Aorta (tissue), 5 donors: ENCODE data around the gene SUSD2. TPM values are rescaled to one million over a fixed set of nuclear protein-coding genes. Genes with fewer than 3 reads are reported as not detected.
"Not testable (repeated sequence)": the region's sequence is repeated elsewhere in the genome, so short reads cannot be mapped to it uniquely, and the experiment has no call there.

Source experiments
- ATAC-seq: fragments of 200-7000 bp; cut with Tn5 transposase; one replicate; pipeline ENCODE4 v1.9.1; 2022; ENCODE audit warnings: moderate library complexity; ENCODE audit not compliant: low FRiP score
- DNase-seq, 2 donors: peaks; one replicate each; pipeline ENCODE4 v3.0.0-alpha.2; 2020
- H3K27ac ChIP-seq, 2 donors: one replicate each; pipeline ENCODE4 v1.5.1; 2013; ENCODE audit warnings: low read length in 2 of 2, mild to moderate bottlenecking in 2 of 2, moderate library complexity in 2 of 2, control low read depth in 1 of 2, inconsistent platforms in 1 of 2, low read depth in 1 of 2
- H3K27me3 ChIP-seq, 2 donors: one replicate each; pipeline ENCODE4 v1.6.1; 2013; ENCODE audit warnings: control low read depth in 1 of 2, low read length in 1 of 2, mild to moderate bottlenecking in 1 of 2, moderate library complexity in 1 of 2; ENCODE audit not compliant: insufficient read depth in 2 of 2, control insufficient read depth in 1 of 2
- H3K36me3 ChIP-seq, 2 donors: one replicate each; pipeline ENCODE4 v1.6.1; 2013; ENCODE audit warnings: control low read depth in 1 of 2, low read length in 1 of 2, mild to moderate bottlenecking in 1 of 2; ENCODE audit not compliant: insufficient read depth in 2 of 2, control insufficient read depth in 1 of 2
- H3K4me1 ChIP-seq, 2 donors: one replicate each; pipeline ENCODE4 v1.6.1; 2013; ENCODE audit warnings: low read length in 2 of 2, control low read depth in 1 of 2, mild to moderate bottlenecking in 1 of 2, moderate library complexity in 1 of 2; ENCODE audit not compliant: insufficient read depth in 2 of 2, control insufficient read depth in 1 of 2
- H3K4me3 ChIP-seq, 2 donors: one replicate each; pipeline ENCODE4 v1.5.1; 2013; ENCODE audit warnings: low read length in 2 of 2, control low read depth in 1 of 2, mild to moderate bottlenecking in 1 of 2
- H3K9me3 ChIP-seq: one replicate; pipeline ENCODE4 v1.6.1; 2013; ENCODE audit warnings: mild to moderate bottlenecking, low read length; ENCODE audit not compliant: control insufficient read depth
- WGBS, 2 donors: extraction: QIAGEN DNeasy Blood & Tissue Kit; methylation state at CpG; one replicate each; pipeline ENCODE4 v1.1.7; 2013; 5-methylcytosine and 5-hydroxymethylcytosine counted together
- intact Hi-C, 2 donors: fragments of 100-400 bp; cut with DNase I; formaldehyde crosslinking; loops; one replicate each; pipeline versions ENCODE4 v1.14.2 to v1.15.0; 2022
- polyA plus RNA-seq, 2 donors: library from polyadenylated mRNA; stranded (reverse); fragments of 200-250 nt; gene quantifications; one replicate each; pipeline ENCODE4 v1.2.3, GENCODE V29; 2013
- total RNA-seq, 2 donors: library from RNA; stranded (reverse); fragmentation: NEBNext Ultra II Directional; extraction: Animal tissue kit (Norgen Biotek cat#: 25700); gene quantifications; one replicate each; pipeline ENCODE4 v1.2.1, GENCODE V29; 2021
- donor health status: healthy with polysubstance abuse.
- donor health status: Bipolar disorder and iron deficiency.
- donor health status: DM: no; HTN: no; CAD: no.
- donor health status: DM: no; HTN: no; CAD: no.
- donor health status: DM: yes; HTN: yes; CAD: no.

Gene SUSD2
- total and polyA plus RNA-seq, 4 donors, result 7.1 to 79.5 (median 13.1) TPM

- WGBS, 2 donors, result 96 to 98% methylated on average over 15 of the region's 15 CpGs
- no peaks in the 10 kb centered on the region for H3K27me3 ChIP-seq
- H3K27ac ChIP-seq, result no peak overlapping the region
- H3K36me3 ChIP-seq, result no peaks in the 10 kb centered on the region
- no peak for DNase-seq
- no peaks in the 10 kb centered on the region for H3K4me1 ChIP-seq
- intact Hi-C loops, result no loop called here
- no peak overlapping the region for H3K4me3 ChIP-seq
- H3K9me3 ChIP-seq, result no peaks in the 10 kb centered on the region
- ATAC-seq, result no peak
Measured at GRCh38 chr22:24232725-24233124, 51.4 kb downstream of the SUSD2 start.

GRCh38 chr22:24233235-24233634, 51.9 kb downstream of the SUSD2 start:
- intact Hi-C loops, result no loop called here
- H3K27me3 ChIP-seq, result no peaks in the 10 kb centered on the region
- H3K9me3 ChIP-seq, result no peaks in the 10 kb centered on the region
- DNase-seq (no peak), ATAC-seq (no peak)
- no peak overlapping the region for H3K27ac ChIP-seq
- no peaks in the 10 kb centered on the region for H3K36me3 ChIP-seq
- no peak overlapping the region for H3K4me3 ChIP-seq
- H3K4me1 ChIP-seq, result no peaks in the 10 kb centered on the region
- 98% methylated on average over 13 of the region's 13 CpGs for WGBS, 2 donors

GRCh38 chr22:24233816-24234215, 52.5 kb downstream of the SUSD2 start:
- no peaks in the 10 kb centered on the region for H3K27me3 ChIP-seq
- intact Hi-C loops, result no loop called here
- 89 to 98% methylated on average over 14 of the region's 14 CpGs for WGBS, 2 donors
- H3K27ac ChIP-seq, result no peak overlapping the region
- ATAC-seq (no peak), DNase-seq (no peak)
- H3K9me3 ChIP-seq, result no peaks in the 10 kb centered on the region
- H3K4me1 ChIP-seq, result no peaks in the 10 kb centered on the region
- no peaks in the 10 kb centered on the region for H3K36me3 ChIP-seq
- no peak overlapping the region for H3K4me3 ChIP-seq

- Histone ChIP-seq H3K27me3 (no peaks in the 10 kb centered on the region), H3K36me3 (no peaks in the 10 kb centered on the region), H3K4me1 (no peaks in the 10 kb centered on the region), H3K27ac (no peak overlapping the region), H3K9me3 (no peaks in the 10 kb centered on the region), H3K4me3 (no peak overlapping the region)
- no peak for ATAC-seq
- WGBS, 2 donors, result 92 to 93% methylated on average over 4 of the region's 4 CpGs
- intact Hi-C loops, result no loop called here
- DNase-seq, result no peak
Measured at GRCh38 chr22:24235315-24235714, 54.0 kb downstream of the SUSD2 start.

- ATAC-seq (no peak), DNase-seq (no peak)
- Histone ChIP-seq H3K36me3 (no peaks in the 10 kb centered on the region), H3K27me3 (no peaks in the 10 kb centered on the region), H3K27ac (no peak overlapping the region), H3K4me3 (no peak overlapping the region), H3K9me3 (no peaks in the 10 kb centered on the region), H3K4me1 (no peaks in the 10 kb centered on the region)
- 80 to 87% methylated on average over 4 of the region's 4 CpGs for WGBS, 2 donors
- intact Hi-C loops, result no loop called here
Measured at GRCh38 chr22:24236656-24237055, 55.4 kb downstream of the SUSD2 start.

- H3K4me1 ChIP-seq, H3K36me3 ChIP-seq, H3K27ac ChIP-seq, DNase-seq, H3K27me3 ChIP-seq, H3K9me3 ChIP-seq, H3K4me3 ChIP-seq, ATAC-seq, intact Hi-C loops: not testable (repeated sequence)
- 94 to 98% methylated on average over 13 of the region's 13 CpGs for WGBS, 2 donors
Measured at GRCh38 chr22:24238101-24238694, 56.9 kb downstream of the SUSD2 start.

Other genes with a start within 250 kb of the SUSD2 start
- gene GSTT2B, start 220.3 kb upstream of the SUSD2 start, total RNA-seq, result 10 to 100 TPM in 1 of 2 donors, 1 to 10 TPM in 1; 7.7 to 23.9 TPM
- 10 to 100 TPM in 1 of 2 donors, 1 to 10 TPM in 1; 8.0 to 23.2 TPM for gene GSTT2B, start 220.3 kb upstream of the SUSD2 start, polyA plus RNA-seq
- 1 to 10 TPM; 1.0 to 3.6 TPM for gene DDTL, start 214.6 kb upstream of the SUSD2 start, total RNA-seq
- 1 to 10 TPM in 1 of 2 donors, under 1 TPM in 1; 0.31 to 1.0 TPM for gene DDTL, start 214.6 kb upstream of the SUSD2 start, polyA plus RNA-seq
- gene DDT, start 207.0 kb upstream of the SUSD2 start, total RNA-seq, result 10 to 100 TPM; 49.3 to 51.6 TPM
- 100 to 1,000 TPM; 108 to 145 TPM for gene DDT, start 207.0 kb upstream of the SUSD2 start, polyA plus RNA-seq
- gene GSTT2, start 201.4 kb upstream of the SUSD2 start, total RNA-seq, result under 1 TPM in 1 of 2 donors, not detected in 1; 0.94 TPM
- not detected for gene GSTT2, start 201.4 kb upstream of the SUSD2 start, polyA plus RNA-seq
- gene GSTT4, start 176.0 kb upstream of the SUSD2 start, total RNA-seq, result not detected
- not detected for gene GSTT4, start 176.0 kb upstream of the SUSD2 start, polyA plus RNA-seq
- gene CABIN1, start 170.2 kb upstream of the SUSD2 start, total RNA-seq, result 10 to 100 TPM; 48.8 to 84.6 TPM
- 100 to 1,000 TPM in 1 of 2 donors, 1 to 10 TPM in 1; 9.4 to 113 TPM for gene CABIN1, start 170.2 kb upstream of the SUSD2 start, polyA plus RNA-seq
- gene GGT5, start 63.6 kb downstream of the SUSD2 start, total RNA-seq, result 10 to 100 TPM; 50.8 to 61.6 TPM
- gene GGT5, start 63.6 kb downstream of the SUSD2 start, polyA plus RNA-seq, result 100 to 1,000 TPM in 1 of 2 donors, 10 to 100 TPM in 1; 52.3 to 434 TPM
- 10 to 100 TPM; 79.5 to 92.0 TPM for gene SPECC1L, start 89.3 kb downstream of the SUSD2 start, total RNA-seq
- 10 to 100 TPM; 15.0 to 15.9 TPM for gene SPECC1L, start 89.3 kb downstream of the SUSD2 start, polyA plus RNA-seq
- gene ADORA2A, start 246.1 kb downstream of the SUSD2 start, total RNA-seq, result 1 to 10 TPM; 4.5 to 5.1 TPM
- 1 to 10 TPM; 2.5 to 4.8 TPM for gene ADORA2A, start 246.1 kb downstream of the SUSD2 start, polyA plus RNA-seq